ENCODE results near the gene TNIP1. TPM values are rescaled to one million over a fixed set of nuclear protein-coding genes. Genes with fewer than 3 reads are reported as not detected.

TNIP1 gene
- total RNA-seq, 4 donors from 2014 or later, result 191 to 352 (median 266) TPM

- no peak overlapping the region for H3K4me3 ChIP-seq
- no peak for DNase-seq
- H3K4me1 ChIP-seq, result peaks cover 0 to 42% (median 10%) of the 10 kb centered on the region in 4 donors
- no peak for TF ChIP-seq POLR2A (IDR thresholded peaks at IDR 0.05)
- TF ChIP-seq CTCF (IDR thresholded peaks at IDR 0.05), result no peak
- peaks cover 0 to 16% (median 4%) of the 10 kb centered on the region in 3 donors for H3K36me3 ChIP-seq
- no peaks in the 10 kb centered on the region for H3K9me3 ChIP-seq
- peak overlapping the region in 2 of 4 donors; percentile 9 to 55 for H3K27ac ChIP-seq
- H3K27me3 ChIP-seq, result no peaks in the 10 kb centered on the region
These were observed 29.4 kb upstream of the TNIP1 start for GRCh38 chr5:151110122-151110681.

- Histone ChIP-seq H3K27me3 (no peaks in the 10 kb centered on the region), H3K9me3 (no peaks in the 10 kb centered on the region), H3K36me3 (peaks cover 0 to 22% (median 4%) of the 10 kb centered on the region in 3 donors), H3K4me3 (no peak overlapping the region), H3K4me1 (peaks cover 0 to 50% (median 7%) of the 10 kb centered on the region in 4 donors), H3K27ac (peak overlapping the region; percentile 25 to 83 (median 66))
- peak in 1 of 3 donors; percentile 47 for DNase-seq
- TF ChIP-seq POLR2A (IDR thresholded peaks at IDR 0.05), result no peak
- no peak for TF ChIP-seq CTCF (IDR thresholded peaks at IDR 0.05)
These were observed 27.7 kb upstream of the TNIP1 start for GRCh38 chr5:151108566-151108965.

GRCh38 chr5:151107738-151108520 lies 27.1 kb upstream of the TNIP1 start:
- H3K4me1 ChIP-seq, result peaks cover 0 to 50% (median 7%) of the 10 kb centered on the region in 4 donors
- H3K4me3 ChIP-seq, result no peak overlapping the region
- DNase-seq, result peak in 1 of 3 donors; percentile 53
- H3K36me3 ChIP-seq, result peaks cover 0 to 22% (median 4%) of the 10 kb centered on the region in 3 donors
- peak overlapping the region; percentile 51 to 83 (median 68) for H3K27ac ChIP-seq
- no peaks in the 10 kb centered on the region for H3K27me3 ChIP-seq
- TF ChIP-seq POLR2A (IDR thresholded peaks at IDR 0.05), result no peak
- TF ChIP-seq CTCF (IDR thresholded peaks at IDR 0.05), result peak in 2 of 6 experiments; percentile 12 to 19
- H3K9me3 ChIP-seq, result no peaks in the 10 kb centered on the region

- Histone ChIP-seq H3K4me3 (no peak overlapping the region), H3K27me3 (no peaks in the 10 kb centered on the region), H3K36me3 (peaks cover 0 to 26% (median 4%) of the 10 kb centered on the region in 3 donors), H3K27ac (peak overlapping the region in 3 of 4 donors; percentile 56 to 83 (median 80)), H3K9me3 (no peaks in the 10 kb centered on the region), H3K4me1 (peaks cover 0 to 55% (median 7%) of the 10 kb centered on the region in 4 donors)
- no peak for TF ChIP-seq CTCF (IDR thresholded peaks at IDR 0.05)
- TF ChIP-seq POLR2A (IDR thresholded peaks at IDR 0.05), result peak in 1 of 2 donors; percentile 46
- peak in 1 of 3 donors; percentile 73 for DNase-seq
These were observed 26.2 kb upstream of the TNIP1 start for GRCh38 chr5:151107084-151107483.

- Histone ChIP-seq H3K9me3 (no peaks in the 10 kb centered on the region), H3K36me3 (peaks cover 0 to 32% (median 4%) of the 10 kb centered on the region in 3 donors), H3K27ac (peak overlapping the region in 3 of 4 donors; percentile 56 to 83 (median 80)), H3K4me3 (no peak overlapping the region), H3K4me1 (peaks cover 0 to 60% (median 9%) of the 10 kb centered on the region in 4 donors), H3K27me3 (no peaks in the 10 kb centered on the region)
- no peak for TF ChIP-seq POLR2A (IDR thresholded peaks at IDR 0.05)
- TF ChIP-seq CTCF (IDR thresholded peaks at IDR 0.05), result no peak
- DNase-seq, result peak in 1 of 3 donors; percentile 47
These were observed 25.7 kb upstream of the TNIP1 start for GRCh38 chr5:151106509-151106908.
